ENCODE results near the gene CREB5. TPM values are rescaled to one million over a fixed set of nuclear protein-coding genes. Genes with fewer than 3 reads are reported as not detected.

CREB5 gene
- total and polyA plus RNA-seq, 2 of the 8 experiments (the other 6 are each of a cell fraction or from before 2014, with no cell fraction given) = 2.4 to 2.7 TPM

DNA sequence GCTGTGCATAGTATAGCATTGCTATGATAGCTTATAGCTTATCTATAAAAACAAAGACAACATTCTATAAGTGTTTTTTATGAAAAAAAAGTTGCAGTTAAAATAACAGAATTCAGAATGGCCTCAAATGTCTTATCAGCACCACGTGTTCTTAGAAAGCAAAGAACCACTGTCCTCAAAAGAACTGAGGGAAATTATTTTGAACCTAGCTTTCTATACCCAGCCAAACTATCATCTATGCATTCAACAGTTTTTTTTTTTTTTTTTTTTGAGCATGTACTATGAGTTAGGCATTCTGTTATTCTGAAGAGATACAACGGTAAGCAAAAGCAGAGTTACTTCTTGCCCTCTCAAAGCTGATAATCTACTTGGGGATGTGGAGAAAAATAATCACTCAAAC lies 247.8 kb downstream of the CREB5 start:
- no peaks in the 10 kb centered on the region for H4K20me1 ChIP-seq (replicated peaks in 1 of 2; ENCODE audit: control insufficient read depth in 1 of 2, insufficient read depth in 2 of 2, low read length in 2 of 2)
- no peaks in the 10 kb centered on the region for H3K4me1 ChIP-seq (replicated peaks in 1 of 4; ENCODE audit: control insufficient read depth in 3 of 4, insufficient read depth in 4 of 4, low read length in 3 of 4)
- H2BK15ac ChIP-seq (ENCODE audit: low read length) = no peak overlapping the region
- no peaks in the 10 kb centered on the region for H3K23me2 ChIP-seq (ENCODE audit: low read depth, low read length)
- no peaks in the 10 kb centered on the region for H3K79me2 ChIP-seq (ENCODE audit: control insufficient read depth in 1 of 2, insufficient read depth in 2 of 2, low read length in 2 of 2)
- H3K36me3 ChIP-seq (ENCODE audit: control insufficient read depth in 2 of 4, insufficient read depth in 4 of 4, low read length in 3 of 4) = no peaks in the 10 kb centered on the region
- DNase-seq (ENCODE audit: low read depth in 1 of 2, low spot score in 2 of 2) (no peak), FAIRE-seq (no peak)
- POLR2A ChIA-PET (ENCODE audit: partially characterized antibody) = no interaction called here
- H3K23ac ChIP-seq (ENCODE audit: insufficient read length) = no peak overlapping the region
- 85% methylated on average over 2 of the region's 2 CpGs; no CpG with 5 or more reads in 1 of the 2 experiments for WGBS, 2 experiments (ENCODE audit: extremely low coverage in 1 of 2, insufficient coverage in 1 of 2, insufficient read length in 1 of 2, insufficient replicate concordance in 2 of 2, low coverage in 1 of 2, low lambda C conversion rate in 2 of 2, missing lambda C conversion rate in 1 of 2)
- H4K5ac ChIP-seq (ENCODE audit: insufficient read length, low read depth, low read length) = no peak overlapping the region
- no peak overlapping the region for H2BK12ac ChIP-seq (ENCODE audit: low read depth, low read length)
- no peak overlapping the region for H3K9ac ChIP-seq (replicated peaks in 1 of 4; ENCODE audit: extremely low read depth in 1 of 4, low read depth in 3 of 4, low read length in 3 of 4)
- no peak overlapping the region for H3K4ac ChIP-seq (replicated peaks; ENCODE audit: insufficient read length, low read depth, low read length)
- no peak overlapping the region for H2AK5ac ChIP-seq (ENCODE audit: low read depth, low read length)
- no peak overlapping the region for H3K14ac ChIP-seq (ENCODE audit: insufficient read length)
- no peak overlapping the region for H2AFZ ChIP-seq (ENCODE audit: low read length)
- no peaks in the 10 kb centered on the region for H3K79me1 ChIP-seq (ENCODE audit: low read depth, low read length)
- no peak overlapping the region for H3K18ac ChIP-seq (ENCODE audit: extremely low read depth, low read length)
- H3K9me3 ChIP-seq (ENCODE audit: insufficient read depth in 2 of 2, low read depth in 1 of 2, low read length in 1 of 2) = peaks cover 2 to 6% of the 10 kb centered on the region in 2 experiments; a peak in 1 of 4 replicates
- no peak for TF ChIP-seq RNF2 (IDR thresholded peaks at IDR 0.05; ENCODE audit: borderline replicate concordance, low read depth, low read length, missing control alignments, poor library complexity, severe bottlenecking)
- no peak for TF ChIP-seq JUND (IDR thresholded peaks at IDR 0.05; ENCODE audit: low read length)
- TF ChIP-seq SP1 (IDR thresholded peaks at IDR 0.05; ENCODE audit: low read depth, low read length) = no peak
- TF ChIP-seq POLR2AphosphoS5 (IDR thresholded peaks at IDR 0.05; ENCODE audit: low read depth, low read length) = no peak
- no peaks in the 10 kb centered on the region for H3K27me3 ChIP-seq (replicated peaks in 1 of 4; ENCODE audit: control insufficient read depth in 3 of 4, extremely low read depth in 1 of 4, insufficient read depth in 3 of 4, low read length in 3 of 4)
- H3K4me3 ChIP-seq (ENCODE audit: extremely low read depth in 1 of 4, insufficient read depth in 2 of 4, low read depth in 3 of 4, low read length in 4 of 4) = no peak overlapping the region
- H2BK120ac ChIP-seq (replicated peaks; ENCODE audit: low read depth, low read length) = no peak overlapping the region
- H4K91ac ChIP-seq (replicated peaks; ENCODE audit: insufficient read length, low read length) = no peak overlapping the region
- CTCF ChIA-PET (ENCODE audit: partially characterized antibody) = interaction anchor here (1.5 kb wide), 1 partner anchor 180 kb away, joined by 3 read pairs; no protein-coding TSS in a partner anchor
- no peak overlapping the region for H4K8ac ChIP-seq (ENCODE audit: extremely low read depth, insufficient read depth, low read length)
- H3K27ac ChIP-seq (ENCODE audit: low read depth, low read length) = no peak overlapping the region
- H2BK20ac ChIP-seq (ENCODE audit: low read length) = no peak overlapping the region
- no peak overlapping the region for H2BK5ac ChIP-seq (ENCODE audit: low read depth, low read length)
- no peak overlapping the region for H3K4me2 ChIP-seq (ENCODE audit: insufficient read depth in 1 of 2, low read depth in 2 of 2, low read length in 2 of 2)
- H3K56ac ChIP-seq (replicated peaks; ENCODE audit: insufficient read length, low read depth, low read length) = no peak overlapping the region
